GM10266 (cell line): ENCODE data around the gene PLEKHG2.
A peak's percentile ranks its signal among the peaks of the same experiment; 100 is the strongest.

ENCODE experiments used
- DNase-seq: peaks from one replicate; pipeline ENCODE4 v3.0.0; 2012; ENCODE audit errors: extremely low spot score
- TF ChIP-seq, protein P1 (sequence below): IDR thresholded peaks from 2 replicates; pipeline ENCODE4 v1.5.1; 2012; ENCODE audit warnings: mild to moderate bottlenecking, low read depth; ENCODE audit not compliant: control insufficient read depth, insufficient read depth; ENCODE audit errors: missing control alignments

PLEKHG2 gene

DNA sequence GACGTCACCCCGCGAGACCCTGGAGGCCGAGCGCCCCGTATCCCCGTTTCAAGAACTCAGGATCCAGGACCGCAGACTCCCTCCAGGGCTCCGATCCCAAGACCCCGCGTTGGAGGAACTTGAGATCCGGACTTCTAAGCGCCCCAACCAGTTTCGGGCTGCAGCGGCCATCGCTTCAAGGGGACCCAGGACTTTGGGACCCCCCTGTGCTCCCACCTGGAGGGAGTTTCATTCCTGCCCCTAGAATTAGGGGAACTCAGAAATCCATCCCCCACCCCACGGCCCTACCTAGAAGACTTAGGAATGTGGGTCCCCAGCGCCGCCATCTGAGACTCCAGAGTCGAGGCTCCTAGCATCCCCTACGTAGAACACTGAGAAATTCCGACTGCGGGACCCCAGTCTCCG is 400 bp downstream of the PLEKHG2 start:
- TF ChIP-seq, protein P1, sequence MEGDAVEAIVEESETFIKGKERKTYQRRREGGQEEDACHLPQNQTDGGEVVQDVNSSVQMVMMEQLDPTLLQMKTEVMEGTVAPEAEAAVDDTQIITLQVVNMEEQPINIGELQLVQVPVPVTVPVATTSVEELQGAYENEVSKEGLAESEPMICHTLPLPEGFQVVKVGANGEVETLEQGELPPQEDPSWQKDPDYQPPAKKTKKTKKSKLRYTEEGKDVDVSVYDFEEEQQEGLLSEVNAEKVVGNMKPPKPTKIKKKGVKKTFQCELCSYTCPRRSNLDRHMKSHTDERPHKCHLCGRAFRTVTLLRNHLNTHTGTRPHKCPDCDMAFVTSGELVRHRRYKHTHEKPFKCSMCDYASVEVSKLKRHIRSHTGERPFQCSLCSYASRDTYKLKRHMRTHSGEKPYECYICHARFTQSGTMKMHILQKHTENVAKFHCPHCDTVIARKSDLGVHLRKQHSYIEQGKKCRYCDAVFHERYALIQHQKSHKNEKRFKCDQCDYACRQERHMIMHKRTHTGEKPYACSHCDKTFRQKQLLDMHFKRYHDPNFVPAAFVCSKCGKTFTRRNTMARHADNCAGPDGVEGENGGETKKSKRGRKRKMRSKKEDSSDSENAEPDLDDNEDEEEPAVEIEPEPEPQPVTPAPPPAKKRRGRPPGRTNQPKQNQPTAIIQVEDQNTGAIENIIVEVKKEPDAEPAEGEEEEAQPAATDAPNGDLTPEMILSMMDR: no peak
- DNase-seq: no peak

DNA sequence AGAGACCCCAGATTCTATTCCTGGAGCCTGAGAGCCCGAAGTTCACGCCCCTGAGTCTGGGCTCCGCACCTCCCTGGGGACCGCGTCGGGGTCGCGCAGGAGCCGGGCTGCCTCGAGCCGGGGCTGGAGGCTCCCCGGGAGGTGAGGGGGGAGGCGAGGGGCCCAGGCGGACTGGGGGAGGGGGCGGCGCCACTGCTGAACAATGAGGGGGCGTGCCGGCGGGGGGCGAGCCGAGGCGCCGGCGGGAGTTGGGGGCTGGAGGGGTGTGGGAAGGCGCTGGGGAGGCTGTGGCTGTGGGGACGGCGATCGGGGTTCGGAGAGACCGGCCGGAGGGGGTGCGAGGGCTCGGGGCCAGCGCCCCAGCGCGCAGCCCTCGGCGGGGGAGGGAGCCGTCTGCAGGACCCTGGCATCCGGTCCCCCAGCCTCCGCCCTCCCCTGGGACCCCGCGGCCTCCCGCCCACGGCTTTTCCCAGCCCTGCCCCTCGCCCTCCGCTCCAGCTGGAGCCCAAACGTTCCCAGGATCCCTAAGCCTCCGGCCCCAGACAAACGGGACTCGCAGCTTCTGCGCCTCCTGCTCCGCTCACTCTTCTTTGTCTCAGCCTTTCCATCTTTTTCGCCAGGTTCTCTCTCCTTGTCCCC is 922 bp downstream of the PLEKHG2 start:
- TF ChIP-seq, protein P1: no peak
- DNase-seq: no peak

DNA sequence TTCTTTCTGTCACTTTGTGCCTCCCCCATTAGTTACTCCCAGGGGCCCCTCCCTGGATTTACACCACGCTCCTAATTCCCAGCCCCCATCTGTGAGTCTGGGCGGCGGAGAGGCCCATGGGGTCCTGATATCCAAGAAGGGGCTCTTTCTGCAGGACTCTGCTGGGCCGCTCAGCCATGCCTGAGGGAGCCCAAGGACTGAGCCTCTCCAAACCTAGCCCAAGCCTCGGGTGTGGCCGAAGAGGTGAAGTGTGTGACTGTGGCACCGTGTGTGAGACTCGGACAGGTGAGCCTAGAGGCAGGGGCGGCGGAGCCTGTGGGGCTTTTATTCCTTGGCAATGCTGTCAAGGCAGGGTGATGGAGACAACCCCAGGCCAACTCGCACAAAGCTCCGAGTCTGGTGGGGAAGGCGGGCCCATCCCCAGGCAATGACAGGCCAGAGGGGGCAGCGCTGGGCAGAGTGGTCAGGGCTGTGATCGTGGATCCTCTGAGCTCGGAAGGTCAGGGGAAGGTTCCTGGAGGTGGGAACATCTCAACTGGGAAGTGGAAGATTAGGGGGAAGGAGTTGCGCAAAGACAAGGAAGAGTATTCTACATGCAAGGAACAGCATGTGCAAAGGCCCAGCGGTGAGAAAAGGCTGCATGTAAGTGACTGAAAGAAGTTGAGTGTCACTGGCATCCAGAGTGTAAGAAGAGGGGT is 1.6 kb downstream of the PLEKHG2 start:
- TF ChIP-seq, protein P1: peak; percentile 32
- DNase-seq: no peak

DNA sequence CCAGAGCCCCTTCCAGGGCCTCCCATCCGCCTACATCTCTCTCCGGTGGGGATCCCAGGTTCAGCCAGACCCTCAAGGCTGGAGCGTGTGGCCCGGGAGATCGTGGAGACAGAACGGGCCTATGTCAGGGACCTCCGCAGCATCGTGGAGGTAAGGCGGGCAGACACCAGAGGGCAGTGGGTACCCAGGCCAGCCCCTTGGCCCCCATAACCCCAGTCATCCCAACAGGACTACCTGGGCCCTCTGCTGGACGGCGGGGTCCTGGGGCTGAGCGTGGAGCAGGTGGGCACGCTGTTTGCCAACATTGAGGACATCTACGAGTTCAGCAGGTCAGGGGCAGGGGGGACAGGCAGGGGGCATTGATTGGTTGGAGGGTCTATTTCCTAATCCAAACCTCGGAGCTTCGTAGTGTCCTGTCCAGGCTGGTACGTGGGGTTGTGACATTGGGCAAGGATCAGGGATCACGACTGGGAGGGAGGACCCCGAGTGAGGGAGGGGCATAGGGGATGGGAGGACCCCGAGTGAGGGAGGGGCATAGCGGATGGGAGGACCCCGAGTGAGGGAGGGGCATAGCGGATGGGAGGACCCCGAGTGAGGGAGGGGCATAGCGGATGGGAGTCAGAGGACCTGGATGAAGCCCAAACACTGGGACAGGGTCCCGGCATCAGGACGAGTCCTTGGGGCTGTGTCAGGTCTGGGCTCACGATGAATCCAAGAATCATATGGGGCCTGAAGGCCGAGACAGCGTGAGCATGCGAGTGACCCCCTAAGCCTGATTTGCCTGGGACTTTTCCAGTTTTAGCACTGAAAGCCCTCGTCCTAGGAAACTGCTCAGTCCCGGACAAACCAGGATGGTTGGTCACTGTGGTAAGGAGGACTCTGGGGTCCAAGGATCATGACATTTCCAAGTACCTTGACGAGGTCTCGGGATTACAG is 2.9 kb downstream of the PLEKHG2 start:
- DNase-seq: peak; percentile 19
- TF ChIP-seq, protein P1: peak; percentile 8

DNA sequence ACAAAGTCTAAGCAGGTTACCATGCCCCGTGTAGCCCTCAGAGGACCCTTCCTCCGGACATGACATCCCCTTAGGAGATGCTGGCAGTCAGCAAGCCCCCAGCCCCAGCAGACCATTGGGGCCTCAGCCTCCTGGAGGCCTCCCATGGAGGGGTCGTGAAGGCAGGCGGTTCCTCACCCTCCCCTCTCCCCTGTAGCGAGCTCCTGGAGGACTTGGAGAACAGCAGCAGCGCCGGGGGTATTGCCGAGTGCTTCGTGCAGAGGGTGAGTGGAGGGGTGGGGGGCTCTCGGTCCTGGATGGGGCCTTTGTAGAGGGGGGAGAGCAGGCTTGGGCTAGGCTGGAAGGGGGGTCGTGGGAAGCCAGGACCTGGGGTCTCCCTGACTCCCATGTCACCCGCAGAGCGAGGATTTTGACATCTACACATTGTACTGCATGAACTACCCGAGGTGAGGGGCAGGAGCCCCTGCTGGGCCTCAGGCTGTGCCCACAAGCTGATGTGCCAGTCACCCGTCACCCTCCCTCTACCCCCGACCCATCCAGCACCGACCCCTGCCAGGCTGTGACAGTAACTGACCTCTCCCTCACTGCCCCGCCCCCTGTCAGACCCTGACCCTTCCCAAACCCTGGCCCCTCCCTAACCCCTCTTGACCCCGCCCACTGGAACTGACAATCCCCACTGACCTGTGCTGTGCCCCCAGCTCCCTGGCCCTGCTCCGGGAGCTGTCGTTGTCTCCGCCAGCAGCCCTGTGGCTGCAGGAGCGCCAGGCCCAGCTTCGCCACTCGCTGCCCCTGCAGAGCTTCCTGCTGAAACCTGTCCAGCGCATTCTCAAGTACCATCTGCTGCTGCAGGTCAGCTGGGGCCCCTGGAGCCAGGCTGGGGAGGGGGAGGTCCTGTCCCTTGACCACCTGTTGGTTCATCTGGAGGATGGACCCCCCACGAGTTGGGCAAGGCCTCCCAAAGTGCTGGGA is 4.0 kb downstream of the PLEKHG2 start:
- TF ChIP-seq, protein P1: no peak
- DNase-seq: no peak

DNA sequence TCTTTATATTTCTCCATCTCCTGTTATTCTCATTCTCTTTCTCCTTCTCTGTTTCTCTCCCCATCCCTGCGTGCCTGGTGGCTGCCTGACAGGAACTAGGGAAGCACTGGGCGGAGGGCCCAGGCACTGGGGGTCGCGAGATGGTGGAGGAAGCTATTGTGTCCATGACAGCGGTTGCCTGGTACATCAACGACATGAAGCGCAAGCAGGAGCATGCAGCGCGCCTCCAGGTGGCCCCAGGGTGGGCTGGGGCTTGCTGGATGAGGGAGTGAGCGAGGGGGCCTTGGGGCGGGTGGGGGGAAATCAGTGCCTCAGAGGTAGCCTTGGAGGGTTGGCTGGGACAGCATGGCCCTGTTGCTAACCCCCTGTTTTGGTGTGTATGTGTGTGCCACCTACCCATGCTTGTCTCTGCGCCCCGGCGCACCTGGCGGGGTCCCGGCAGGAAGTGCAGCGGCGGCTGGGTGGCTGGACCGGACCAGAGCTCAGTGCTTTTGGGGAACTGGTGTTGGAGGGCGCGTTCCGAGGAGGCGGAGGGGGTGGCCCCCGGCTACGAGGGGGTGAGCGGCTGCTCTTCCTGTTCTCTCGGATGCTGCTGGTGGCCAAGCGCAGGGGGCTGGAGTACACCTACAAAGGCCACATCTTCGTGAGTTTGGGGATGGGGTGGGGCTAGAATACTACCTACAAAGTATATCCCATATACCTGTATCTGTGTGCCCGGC is 5.2 kb downstream of the PLEKHG2 start:
- no peak for DNase-seq
- TF ChIP-seq, protein P1: no peak
